Measurements from ENCODE around the gene ATRX. TPM values are rescaled to one million over a fixed set of nuclear protein-coding genes. Genes with fewer than 3 reads are reported as not detected.

Gene ATRX
- total and polyA plus RNA-seq, 10 of the 15 experiments (the other 5 are each of a cell fraction or from before 2014, with no cell fraction given): 19.4 to 73.8 (median 45.2) TPM

GRCh38 chrX:77731821-77732419, 54.1 kb downstream of the ATRX start:
- in situ Hi-C loops (cut with MboI) (no loop called here), intact Hi-C loops (cut with micrococcal nuclease; ENCODE audit: unreplicated experiment) (no loop called here)
- no peak overlapping the region for H3K9ac ChIP-seq (ENCODE audit: control insufficient read depth, insufficient read depth, low read length)
- RAD21 ChIA-PET (ENCODE audit: unreplicated experiment): no interaction called here
- DNase-seq (ENCODE audit: low read depth, low spot score) (no peak), ATAC-seq (peak; percentile 52), FAIRE-seq (no peak)
- POLR2A ChIA-PET: no interaction called here
- H3K4me1 ChIP-seq (ENCODE audit: control insufficient read depth, insufficient read depth, low read length): no peaks in the 10 kb centered on the region
- SMC1A ChIA-PET (ENCODE audit: uncharacterized antibody, unreplicated experiment): interaction anchor here (1.2 kb wide), 1 partner anchor 167 kb away, joined by 5 read pairs; the partner anchor contains the start of gene COX7B
- no peak overlapping the region for H3K4me3 ChIP-seq
- no peak overlapping the region for H3K27ac ChIP-seq (ENCODE audit: control insufficient read depth, insufficient read depth)
- H3K27me3 ChIP-seq (replicated peaks in 1 of 2; ENCODE audit: control insufficient read depth in 2 of 2, insufficient read depth in 2 of 2, low read length in 1 of 2): no peaks in the 10 kb centered on the region
- no TSS peak for BruUV-seq (replicated peaks)
- H3K36me3 ChIP-seq (ENCODE audit: control insufficient read depth in 2 of 2, insufficient read depth in 2 of 2, low read length in 1 of 2): no peaks in the 10 kb centered on the region
- H2AFZ ChIP-seq (ENCODE audit: control insufficient read depth, low read depth, low read length): no peak overlapping the region
- H3K79me2 ChIP-seq (ENCODE audit: control insufficient read depth, insufficient read depth, low read length): peaks cover 20% of the 10 kb centered on the region
- H3K4me2 ChIP-seq (ENCODE audit: control insufficient read depth, insufficient read depth): no peak overlapping the region
- no peaks in the 10 kb centered on the region for H4K20me1 ChIP-seq (ENCODE audit: control insufficient read depth, insufficient read depth)
- CTCF ChIA-PET: interaction anchor here (0.6 to 1.4 kb wide), 2 partner anchors 74 to 293 kb away, joined by 4 to 6 read pairs; no protein-coding TSS in a partner anchor
- WGBS (ENCODE audit: insufficient coverage, insufficient replicate concordance, low lambda C conversion rate, missing lambda C conversion rate): 50% methylated on average over 7 of the region's 7 CpGs
- H3K9me3 ChIP-seq (replicated peaks; ENCODE audit: control insufficient read depth, insufficient read depth, low read length): no peaks in the 10 kb centered on the region; the same call in 2 of the 3 replicates
- TF ChIP-seq CEBPZ (IDR thresholded peaks at IDR 0.05; ENCODE audit: low read depth, low read length): no peak
- TF ChIP-seq NR2C1 (IDR thresholded peaks at IDR 0.05): no peak
- no peak for TF ChIP-seq JUNB (IDR thresholded peaks at IDR 0.05)
- TF ChIP-seq CHD2 (IDR thresholded peaks at IDR 0.05; ENCODE audit: borderline replicate concordance, low read depth, low read length): no peak
- no peak for TF ChIP-seq SRF (IDR thresholded peaks at IDR 0.05; ENCODE audit: low read depth in 2 of 2, low read length in 2 of 2)
- no peak for TF ChIP-seq SMAD5 (IDR thresholded peaks at IDR 0.05; ENCODE audit: low read depth)
- TF ChIP-seq POLR2A (IDR thresholded peaks at IDR 0.05; ENCODE audit: low read depth, low read length): no peak
- no peak for TF ChIP-seq HCFC1 (IDR thresholded peaks at IDR 0.05; ENCODE audit: low read length)
- no peak for TF ChIP-seq LARP7 (IDR thresholded peaks at IDR 0.05)
- no peak for TF ChIP-seq CUX1 (IDR thresholded peaks at IDR 0.05; ENCODE audit: insufficient replicate concordance, low read depth, low read length)
- no peak for TF ChIP-seq ZNF217 (IDR thresholded peaks at IDR 0.05)
- no peak for TF ChIP-seq ATF7 (IDR thresholded peaks at IDR 0.05; ENCODE audit: low read depth)
- no peak for TF ChIP-seq KAT2A (conservative IDR thresholded peaks at IDR 0.05; ENCODE audit: control insufficient read depth, low read depth, low read length)
- TF ChIP-seq YY1 (IDR thresholded peaks at IDR 0.05; ENCODE audit: low read depth, low read length): no peak
- no peak for TF ChIP-seq USF1 (IDR thresholded peaks at IDR 0.05; ENCODE audit: borderline replicate concordance, extremely low read length, insufficient read depth, low read depth, low read length)
- no peak for TF ChIP-seq RAD51 (IDR thresholded peaks at IDR 0.05)
- no peak for TF ChIP-seq YBX1 (IDR thresholded peaks at IDR 0.05)
- TF ChIP-seq EED (IDR thresholded peaks at IDR 0.05; ENCODE audit: low read depth): no peak
